Epithelial cell of umbilical artery (primary cell): ENCODE measurements around the gene IGFLR1. TPM values are rescaled to one million over a fixed set of nuclear protein-coding genes. Genes with fewer than 3 reads are reported as not detected.

ENCODE experiments used
- total RNA-seq: library from RNA; depleted of rRNA; stranded (reverse); fragments of >200 nt; gene quantifications from 2 replicates; pipeline ENCODE4 v1.2.3, GENCODE V29; 2014

The IGFLR1 gene
- total RNA-seq, result 0.91 and 4.2 TPM in 2 replicates

DNA sequence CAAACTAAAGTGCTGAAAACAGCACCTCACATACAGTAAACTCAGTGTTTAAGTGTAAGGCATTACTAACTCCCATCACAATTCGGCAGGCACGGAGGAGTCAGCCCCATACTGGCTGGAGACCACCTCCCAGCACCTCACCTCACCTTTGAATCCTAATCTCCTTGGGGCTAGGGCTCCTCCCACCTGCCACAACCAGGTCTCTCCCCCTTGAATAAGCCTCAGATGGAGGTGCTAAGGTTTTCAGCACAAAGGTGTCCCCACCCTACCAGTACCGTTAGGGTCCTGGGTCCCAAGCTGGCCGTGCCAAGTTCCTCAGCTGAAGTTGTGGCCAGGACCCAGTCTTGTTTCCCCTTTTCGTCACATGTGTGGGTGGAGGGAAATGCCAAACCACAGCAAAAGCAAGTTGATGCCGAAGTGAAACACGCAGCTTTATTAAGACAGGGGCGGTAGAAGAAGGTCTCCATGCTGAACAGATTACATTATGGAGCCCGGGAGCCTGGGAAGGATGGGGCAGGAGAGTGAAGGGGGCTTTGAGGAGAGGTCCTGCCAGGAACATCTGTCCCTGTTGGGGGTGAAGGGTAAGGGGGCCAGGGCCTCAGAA, at the start of gene IGFLR1:
IGFLR1 (minus strand) TSS at position 332 of the 604 bp plus-strand sequence. CDS start 1,272 bp downstream, outside the sequence.

DNA sequence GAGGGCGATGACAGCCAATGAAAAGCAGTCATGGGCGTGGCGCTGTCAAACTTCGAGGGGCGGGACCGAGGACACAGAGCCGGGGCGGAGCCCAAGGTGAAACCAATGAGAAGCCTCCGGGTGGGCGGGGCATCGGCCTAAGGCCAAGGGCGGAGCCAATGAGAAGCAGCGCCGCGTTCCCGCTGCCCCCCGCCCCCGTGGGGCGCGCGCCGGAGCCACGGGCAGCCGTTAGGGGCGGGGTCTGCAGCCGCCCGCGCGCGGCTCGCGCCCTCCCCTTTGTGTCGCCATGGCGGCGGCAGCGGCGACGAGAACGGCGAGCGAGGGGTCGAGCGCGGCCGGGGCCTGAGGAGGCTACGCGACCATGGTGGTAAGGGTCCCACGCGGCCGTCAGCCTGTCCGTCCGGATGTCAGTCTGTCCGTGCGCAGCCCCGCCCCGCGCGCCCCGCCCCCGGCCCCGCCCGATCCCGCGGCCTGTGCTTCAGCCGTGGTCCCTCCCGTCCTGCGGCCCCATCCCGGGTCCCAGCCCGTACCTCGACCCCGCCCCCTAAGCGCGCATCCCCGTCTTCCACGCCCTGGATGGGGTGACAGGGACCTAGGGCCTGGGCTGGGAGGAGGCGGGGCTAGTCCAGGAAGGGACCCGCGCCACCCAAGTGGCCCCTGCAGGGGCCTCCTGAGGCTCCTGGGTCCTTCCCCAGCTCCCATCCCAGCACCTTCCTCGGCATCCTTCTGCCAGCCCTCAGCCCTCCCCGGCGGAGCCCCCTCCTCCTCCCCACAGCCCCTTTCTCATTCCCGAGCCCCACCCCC, 33.2 kb upstream of the IGFLR1 start, which contains the start of gene ARHGAP33:
ARHGAP33 (plus strand) TSS at position 267 of the 804 bp plus-strand sequence; CDS start at position 362, 95 bp downstream.

GRCh38 chr19:35757749-35758608, 15.7 kb upstream of the IGFLR1 start, which contains the start of gene PROSER3:
Gene PROSER3, plus strand, starts transcription at chr19:35758176. Its CDS starts 40 bp downstream, at chr19:35758216.

GRCh38 chr19:35756377-35757230, 14.4 kb upstream of the IGFLR1 start, which contains the start of gene HSPB6:
Gene HSPB6, minus strand, starts transcription at chr19:35757029. Its CDS starts 21 bp downstream, at chr19:35757008.

DNA sequence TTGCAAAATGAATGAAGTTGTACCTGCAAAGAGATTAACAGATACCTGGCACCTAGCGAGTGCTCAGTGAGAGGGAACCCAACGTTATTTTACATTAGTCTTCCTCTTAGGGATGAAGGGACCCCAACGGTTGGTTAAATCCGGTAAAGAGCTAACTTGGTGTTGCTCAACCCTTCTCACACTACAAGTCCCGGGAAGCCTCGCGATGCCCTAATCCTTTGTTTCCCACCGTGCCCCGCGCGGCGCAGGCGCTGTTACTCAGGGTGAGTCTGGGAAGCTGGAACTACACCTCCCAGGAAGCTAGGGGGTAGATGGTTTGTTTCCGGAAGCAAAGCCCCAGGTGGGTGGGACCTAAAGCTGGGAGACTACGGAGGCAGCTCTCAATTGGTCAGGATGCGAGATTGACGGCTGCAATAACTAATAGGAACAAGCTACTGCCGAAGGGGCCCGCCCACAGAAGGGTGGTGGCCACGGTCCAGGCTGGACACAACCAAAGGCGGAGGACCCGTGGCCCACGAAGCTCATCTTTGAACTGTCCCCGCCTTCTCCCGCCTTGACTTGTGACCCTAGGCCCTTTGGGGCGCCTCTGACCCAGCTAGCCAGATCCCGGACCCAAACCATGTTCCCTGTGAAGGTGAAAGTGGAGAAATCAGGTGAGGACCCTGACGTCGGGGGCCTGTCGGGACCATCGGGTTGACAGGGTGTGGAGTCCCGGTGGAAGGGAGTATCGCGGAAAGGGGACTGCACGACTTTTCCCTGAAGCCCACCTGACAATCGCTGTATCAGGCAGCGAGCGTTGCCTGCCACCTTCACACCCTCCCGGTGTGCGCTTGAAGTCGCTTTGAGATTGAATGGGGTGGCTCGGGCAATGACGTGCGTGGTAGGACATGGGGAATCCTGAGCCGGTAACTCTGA, 6.1 kb upstream of the IGFLR1 start, which contains the start of gene LIN37:
LIN37 (plus strand) TSS at position 471 of the 915 bp plus-strand sequence; CDS start at position 620, 149 bp downstream.

GRCh38 chr19:35745328-35746086, 3.3 kb upstream of the IGFLR1 start, which contains the start of the genes PSENEN and U2AF1L4:
Gene PSENEN, plus strand, starts transcription at chr19:35745651. Its CDS starts 280 bp downstream, at chr19:35745931.
Gene U2AF1L4, minus strand, starts transcription at chr19:35745418. Its CDS starts 27 bp downstream, at chr19:35745391.

GRCh38 chr19:35717665-35718344, 24.4 kb downstream of the IGFLR1 start, which contains the start of gene KMT2B:
Gene KMT2B, plus strand, starts transcription at chr19:35718003. Its CDS starts 16 bp downstream, at chr19:35718019.

DNA sequence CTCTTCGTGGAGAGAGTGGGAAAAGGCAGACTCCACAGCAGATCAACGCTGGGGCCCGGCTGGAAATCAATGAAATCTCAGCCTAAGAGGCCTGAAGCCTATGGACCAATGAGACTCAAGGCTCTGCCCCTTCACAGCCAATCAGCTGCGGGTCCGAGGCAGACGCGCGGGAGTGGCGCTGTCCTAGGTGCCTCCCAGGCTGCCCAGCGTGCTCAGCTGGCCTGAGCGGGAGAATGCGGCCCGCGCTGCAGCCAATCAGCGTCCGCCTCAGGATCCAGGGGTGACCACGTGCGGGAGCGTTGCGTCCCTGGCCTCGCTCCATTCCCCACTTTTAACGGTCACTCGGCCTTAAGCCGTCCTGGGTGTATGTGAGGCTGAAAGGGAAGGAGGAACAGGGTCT, 38.0 kb downstream of the IGFLR1 start, which contains the start of gene ZBTB32:
ZBTB32 (plus strand) TSS at position 341 of the 400 bp plus-strand sequence. CDS start 10,069 bp downstream, outside the sequence.

Other genes starting within 250 kb of the IGFLR1 start
- not detected in 2 replicates for gene DMKN, start 228.8 kb downstream of the IGFLR1 start, total RNA-seq
- not detected in 2 replicates for gene SBSN, start 214.1 kb downstream of the IGFLR1 start, total RNA-seq
- not detected in 2 replicates for gene GAPDHS, start 209.0 kb downstream of the IGFLR1 start, total RNA-seq
- gene TMEM147, start 196.8 kb downstream of the IGFLR1 start, total RNA-seq, result 72.6 and 78.6 TPM in 2 replicates
- gene ATP4A, start 178.8 kb downstream of the IGFLR1 start, total RNA-seq, result not detected in 2 replicates
- not detected in 2 replicates for gene PMIS2, start 156.3 kb downstream of the IGFLR1 start, total RNA-seq
- 6.8 and 9.9 TPM in 2 replicates for gene HAUS5, start 129.7 kb downstream of the IGFLR1 start, total RNA-seq
- gene RBM42, start 113.4 kb downstream of the IGFLR1 start, total RNA-seq, result 48.3 and 53.3 TPM in 2 replicates
- gene ETV2, start 100.7 kb downstream of the IGFLR1 start, total RNA-seq, result 0.30 TPM in 1 of 2 replicates, not detected in the other
- 282 and 403 TPM in 2 replicates for gene COX6B1, start 94.1 kb downstream of the IGFLR1 start, total RNA-seq
- gene UPK1A, start 75.9 kb downstream of the IGFLR1 start, total RNA-seq, result not detected in 2 replicates
- gene ZBTB32, start 37.9 kb downstream of the IGFLR1 start, total RNA-seq, result not detected in 2 replicates
- 3.6 and 7.0 TPM in 2 replicates for gene KMT2B, start 24.4 kb downstream of the IGFLR1 start, total RNA-seq
- gene U2AF1L4, start 3.0 kb upstream of the IGFLR1 start, total RNA-seq, result 3.9 and 14.0 TPM in 2 replicates
- 14.0 and 15.2 TPM in 2 replicates for gene PSENEN, start 3.2 kb upstream of the IGFLR1 start, total RNA-seq
- 5.2 and 9.0 TPM in 2 replicates for gene LIN37, start 6.1 kb upstream of the IGFLR1 start, total RNA-seq
- 0.65 and 3.0 TPM in 2 replicates for gene HSPB6, start 14.6 kb upstream of the IGFLR1 start, total RNA-seq
- gene PROSER3, start 15.7 kb upstream of the IGFLR1 start, total RNA-seq, result 2.6 and 4.0 TPM in 2 replicates
- gene ARHGAP33, start 33.1 kb upstream of the IGFLR1 start, total RNA-seq, result 2.6 and 4.0 TPM in 2 replicates
- not detected in 2 replicates for gene PRODH2, start 70.4 kb upstream of the IGFLR1 start, total RNA-seq
- not detected in 2 replicates for gene NPHS1, start 110.1 kb upstream of the IGFLR1 start, total RNA-seq
- gene KIRREL2, start 114.5 kb upstream of the IGFLR1 start, total RNA-seq, result 0.15 TPM in 1 of 2 replicates, not detected in the other
- 1.2 and 5.5 TPM in 2 replicates for gene APLP1, start 126.1 kb upstream of the IGFLR1 start, total RNA-seq
- gene NFKBID, start 158.1 kb upstream of the IGFLR1 start, total RNA-seq, result 1.6 and 17.5 TPM in 2 replicates
- not detected in 2 replicates for gene HCST, start 160.1 kb upstream of the IGFLR1 start, total RNA-seq
- not detected in 2 replicates for gene TYROBP, start 165.8 kb upstream of the IGFLR1 start, total RNA-seq
- gene LRFN3, start 193.9 kb upstream of the IGFLR1 start, total RNA-seq, result 1.3 and 2.4 TPM in 2 replicates